Stomach (tissue), 4 donors: ENCODE results near the gene PIN1.

ENCODE experiments used
- CTCF ChIP-seq, 7 experiments: fragments of 450-650 bp in 4 of 7; fragments of 200-600 bp in 3 of 7; sonication (generic) in 3 of 7; IDR thresholded peaks; one replicate each; pipeline ENCODE4 v1.5.1; 2016 to 2019; ENCODE audit warnings: antibody characterized with exemption in 7 of 7, control low read depth in 2 of 7, mild to moderate bottlenecking in 1 of 7
- EP300 ChIP-seq: sonication (generic); formaldehyde crosslinking; IDR thresholded peaks from one replicate; pipeline ENCODE4 v1.6.1; 2017; ENCODE audit warnings: antibody characterized with exemption
- POLR2AphosphoS5 ChIP-seq, 3 donors: sonication (generic); formaldehyde crosslinking; IDR thresholded peaks; one replicate each; pipeline ENCODE4 v1.6.1; 2016; ENCODE audit warnings: antibody characterized with exemption in 3 of 3

- TF ChIP-seq CTCF (IDR thresholded peaks at IDR 0.05) (no peak), EP300 (no peak), POLR2AphosphoS5 (IDR thresholded peaks at IDR 0.05) (no peak)
Measured at GRCh38 chr19:9878511-9879196, 43.5 kb downstream of the PIN1 start.
